Activated gamma-delta T cell treated with Interleukin-2 at 50 U/mL for 16 hours (primary cell): ENCODE results near the gene SPTBN5.
A peak's percentile ranks its signal among the peaks of the same experiment; 100 is the strongest.

Source experiments
- DNase-seq: peaks from one replicate; pipeline ENCODE4 v3.0.0-alpha.2; 2020

Gene SPTBN5

GRCh38 chr15:41926185-41927056 is 32.6 kb upstream of the SPTBN5 start:
- no peak for DNase-seq

- no peak for DNase-seq
Observed at GRCh38 chr15:41925086-41925608, 31.3 kb upstream of the SPTBN5 start.

GRCh38 chr15:41923401-41923997 is 29.6 kb upstream of the SPTBN5 start:
- DNase-seq, result no peak

- no peak for DNase-seq
Observed at GRCh38 chr15:41922353-41922752, 28.5 kb upstream of the SPTBN5 start.

- DNase-seq, result no peak
Observed at GRCh38 chr15:41921639-41922038, 27.8 kb upstream of the SPTBN5 start.

GRCh38 chr15:41921167-41921566 is 27.3 kb upstream of the SPTBN5 start:
- no peak for DNase-seq

- DNase-seq, result no peak
Observed at GRCh38 chr15:41919954-41920538, 26.2 kb upstream of the SPTBN5 start.

- DNase-seq, result no peak
Observed at GRCh38 chr15:41919201-41919820, 25.5 kb upstream of the SPTBN5 start.

GRCh38 chr15:41918506-41919126 is 24.8 kb upstream of the SPTBN5 start:
- no peak for DNase-seq

GRCh38 chr15:41917767-41918430 is 24.0 kb upstream of the SPTBN5 start:
- no peak for DNase-seq

- DNase-seq, result no peak
Observed at GRCh38 chr15:41915255-41915994, 21.6 kb upstream of the SPTBN5 start.

- no peak for DNase-seq
Observed at GRCh38 chr15:41914411-41914810, 20.6 kb upstream of the SPTBN5 start.

GRCh38 chr15:41913256-41913655 is 19.4 kb upstream of the SPTBN5 start:
- no peak for DNase-seq

GRCh38 chr15:41911691-41912345 is 18.0 kb upstream of the SPTBN5 start:
- no peak for DNase-seq

- DNase-seq, result no peak
Observed at GRCh38 chr15:41908736-41909461, 15.0 kb upstream of the SPTBN5 start.

GRCh38 chr15:41907141-41907540 is 13.3 kb upstream of the SPTBN5 start:
- no peak for DNase-seq

- no peak for DNase-seq
Observed at GRCh38 chr15:41906608-41907007, 12.8 kb upstream of the SPTBN5 start.

- DNase-seq, result no peak
Observed at GRCh38 chr15:41905036-41905793, 11.4 kb upstream of the SPTBN5 start.

- peak; percentile 75 for DNase-seq
Observed at GRCh38 chr15:41904541-41905005, 10.7 kb upstream of the SPTBN5 start.
